Measurements from ENCODE around the gene ZNF438.

The ZNF438 gene

GRCh38 chr10:30848396-30849032 lies 183.2 kb downstream of the ZNF438 start:
- no peak for DNase-seq (ENCODE audit: low read depth in 2 of 2)

GRCh38 chr10:30847642-30848041 lies 184.0 kb downstream of the ZNF438 start:
- DNase-seq (ENCODE audit: low read depth in 2 of 2) = no peak

GRCh38 chr10:30847199-30847598 lies 184.5 kb downstream of the ZNF438 start:
- no peak for DNase-seq (ENCODE audit: low read depth in 2 of 2)

- DNase-seq (ENCODE audit: low read depth in 2 of 2) = no peak
These were observed 185.0 kb downstream of the ZNF438 start for GRCh38 chr10:30846710-30847109.

- no peak for DNase-seq (ENCODE audit: low read depth in 2 of 2)
These were observed 188.8 kb downstream of the ZNF438 start for GRCh38 chr10:30842894-30843293.

- no peak for DNase-seq (ENCODE audit: low read depth in 2 of 2)
These were observed 189.5 kb downstream of the ZNF438 start for GRCh38 chr10:30842185-30842584.

- no peak for DNase-seq (ENCODE audit: low read depth in 2 of 2)
These were observed 191.1 kb downstream of the ZNF438 start for GRCh38 chr10:30840395-30841050.

GRCh38 chr10:30839652-30840051 lies 192.0 kb downstream of the ZNF438 start:
- no peak for DNase-seq (ENCODE audit: low read depth in 2 of 2)

GRCh38 chr10:30836406-30836805 lies 195.3 kb downstream of the ZNF438 start:
- DNase-seq (ENCODE audit: low read depth in 2 of 2) = no peak

GRCh38 chr10:30835146-30835545 lies 196.5 kb downstream of the ZNF438 start:
- DNase-seq (ENCODE audit: low read depth in 2 of 2) = no peak

GRCh38 chr10:30834651-30835050 lies 197.0 kb downstream of the ZNF438 start:
- DNase-seq (ENCODE audit: low read depth in 2 of 2) = no peak

GRCh38 chr10:30834153-30834552 lies 197.5 kb downstream of the ZNF438 start:
- DNase-seq (ENCODE audit: low read depth in 2 of 2) = no peak

- no peak for DNase-seq (ENCODE audit: low read depth in 2 of 2)
These were observed 198.1 kb downstream of the ZNF438 start for GRCh38 chr10:30833628-30833970.

GRCh38 chr10:30832749-30833627 lies 198.7 kb downstream of the ZNF438 start:
- DNase-seq (ENCODE audit: low read depth in 2 of 2) = no peak

GRCh38 chr10:30832001-30832748 lies 199.5 kb downstream of the ZNF438 start:
- DNase-seq (ENCODE audit: low read depth in 2 of 2) = no peak

GRCh38 chr10:30831426-30831825 lies 200.2 kb downstream of the ZNF438 start:
- DNase-seq (ENCODE audit: low read depth in 2 of 2) = no peak

GRCh38 chr10:30830315-30831230 lies 201.1 kb downstream of the ZNF438 start:
- DNase-seq (ENCODE audit: low read depth in 2 of 2) = no peak

- no peak for DNase-seq (ENCODE audit: low read depth in 2 of 2)
These were observed 201.8 kb downstream of the ZNF438 start for GRCh38 chr10:30829901-30830300.

- no peak for DNase-seq (ENCODE audit: low read depth in 2 of 2)
These were observed 203.0 kb downstream of the ZNF438 start for GRCh38 chr10:30828680-30829079.

- no peak for DNase-seq (ENCODE audit: low read depth in 2 of 2)
These were observed 203.5 kb downstream of the ZNF438 start for GRCh38 chr10:30828164-30828563.

- no peak for DNase-seq (ENCODE audit: low read depth in 2 of 2)
These were observed 204.0 kb downstream of the ZNF438 start for GRCh38 chr10:30827531-30828120.

All from activated CD4-positive, alpha-beta T cell treated with anti-CD3 and anti-CD28 coated beads for 24 hours (primary cell).